Epithelial cell of proximal tubule (primary cell): ENCODE data around the gene VIT. TPM values are rescaled to one million over a fixed set of nuclear protein-coding genes. Genes with fewer than 3 reads are reported as not detected.

Source experiments
- DNase-seq: peaks from one replicate; pipeline ENCODE4 v3.0.0-alpha.2; 2011; ENCODE audit warnings: low read depth
- H3K4me3 ChIP-seq: 2 replicates; pipeline ENCODE4 v1.5.1; 2011; ENCODE audit warnings: low read depth, mild to moderate bottlenecking, low read length
- CTCF ChIP-seq: conservative IDR thresholded peaks from 2 replicates; pipeline ENCODE4 v1.5.1; 2012; ENCODE audit warnings: low read depth, mild to moderate bottlenecking, low read length
- total RNA-seq: library from RNA; depleted of rRNA; stranded (reverse); fragments of >200 nt; gene quantifications from 2 replicates; pipeline ENCODE4 v1.2.3, GENCODE V29; 2015

VIT gene
- total RNA-seq, 1 donor from 2014 or later, result not detected

GRCh38 chr2:36667931-36668330 is 28.6 kb upstream of the VIT start:
- no peak for DNase-seq
- no peak overlapping the region for H3K4me3 ChIP-seq
- TF ChIP-seq CTCF, result no peak

DNA sequence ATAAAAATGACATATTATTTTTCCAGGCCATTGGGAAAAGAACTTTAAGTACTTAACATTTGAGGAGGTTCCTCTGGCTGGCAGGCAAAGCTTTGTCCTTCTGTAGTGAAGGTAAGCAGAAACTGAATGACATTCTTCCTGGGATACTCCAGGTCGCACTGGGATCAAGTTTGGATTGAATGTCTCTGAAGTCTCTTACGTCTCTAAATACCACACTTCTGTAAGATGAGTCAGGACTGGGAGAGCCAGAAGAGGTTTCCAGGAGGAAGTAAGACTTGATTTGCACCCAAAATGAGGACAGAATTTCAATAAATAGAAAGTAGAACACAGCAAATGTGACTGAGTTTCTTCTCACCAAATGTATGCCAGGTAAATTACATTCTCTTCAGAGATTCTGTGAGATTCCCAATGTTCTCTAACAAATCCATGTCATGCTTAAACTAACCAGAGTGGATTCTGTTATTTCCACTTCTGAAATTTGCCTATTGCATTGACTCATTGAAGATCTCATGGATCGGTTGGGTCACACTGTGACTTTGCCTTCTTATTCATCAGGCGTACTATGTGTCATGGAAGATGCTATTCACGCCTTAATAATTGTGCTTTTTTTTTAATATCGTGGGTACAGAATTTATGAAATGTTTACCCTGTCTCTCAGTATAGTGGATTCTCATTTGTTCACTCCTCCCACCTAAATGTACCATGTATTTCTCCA is 25.5 kb upstream of the VIT start:
- no peak overlapping the region for H3K4me3 ChIP-seq
- DNase-seq, result no peak
- TF ChIP-seq CTCF, result no peak

- TF ChIP-seq CTCF, result no peak
These were observed 24.8 kb upstream of the VIT start for GRCh38 chr2:36671731-36672130.

GRCh38 chr2:36672199-36672598 is 24.3 kb upstream of the VIT start:
- H3K4me3 ChIP-seq, result no peak overlapping the region
- peak; percentile 79 for TF ChIP-seq CTCF
- no peak for DNase-seq

More at GRCh38 chr2:36671731-36672130, 24.8 kb upstream of the VIT start:
- DNase-seq, result no peak
- H3K4me3 ChIP-seq, result no peak overlapping the region

DNA sequence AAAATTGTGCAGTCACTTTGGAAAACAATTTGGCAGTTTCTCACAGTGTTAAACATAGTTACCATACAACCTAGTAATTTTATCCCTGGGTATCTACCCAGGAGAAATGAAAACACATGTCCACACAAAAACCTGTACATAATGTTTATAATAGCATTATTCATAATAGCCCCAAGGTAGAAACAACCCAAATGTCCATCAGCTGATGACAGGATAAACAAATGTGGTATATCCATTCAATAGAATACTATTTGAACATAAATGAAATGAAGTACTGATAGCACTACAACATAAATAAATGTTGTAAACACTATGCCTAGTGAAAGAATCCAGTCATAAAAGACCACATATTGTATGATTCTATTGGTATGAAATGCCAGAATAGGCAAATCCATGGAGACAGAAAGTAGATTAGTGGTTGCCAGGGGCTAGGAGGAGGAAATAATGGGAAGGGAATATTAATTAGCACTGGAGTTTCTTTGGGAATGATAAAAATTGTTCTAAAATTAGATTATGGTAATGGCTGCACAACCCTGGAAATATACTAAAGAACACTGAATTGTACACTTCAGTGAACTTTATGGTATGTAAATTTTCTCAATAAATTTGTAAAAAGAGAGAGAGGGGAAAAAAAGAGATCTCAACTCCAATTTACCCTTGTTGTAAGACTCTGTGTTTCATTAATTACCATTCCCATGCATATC is 20.8 kb upstream of the VIT start:
- H3K4me3 ChIP-seq, result no peak overlapping the region
- DNase-seq, result no peak
- no peak for TF ChIP-seq CTCF

GRCh38 chr2:36676364-36676763 is 20.1 kb upstream of the VIT start:
- no peak for DNase-seq
- no peak overlapping the region for H3K4me3 ChIP-seq
- TF ChIP-seq CTCF, result no peak
